Natural killer cell (primary cell): ENCODE measurements around the gene CCNL2. TPM values are rescaled to one million over a fixed set of nuclear protein-coding genes. Genes with fewer than 3 reads are reported as not detected.

Experiments
- ATAC-seq, 3 donors: fragments of 150-1000 bp in 2 of 3; fragments of 200-7000 bp in 1 of 3; cut with Tn5 transposase; 1 replicate in 1 of 3; 2 replicates in 2 of 3; pipeline ENCODE4 v1.10.0; 2021; ENCODE audit warnings: mild to moderate bottlenecking in 2 of 3, moderate library complexity in 2 of 3
- DNase-seq, 2 donors: peaks; one replicate each; pipeline versions ENCODE4 v3.0.0 to v3.0.0-alpha.2; 2013 to 2021; ENCODE audit warnings: mixed read lengths in 1 of 2
- H3K27ac ChIP-seq: one replicate; pipeline ENCODE4 v1.5.1; 2013; ENCODE audit warnings: mild to moderate bottlenecking, low read length
- H3K27me3 ChIP-seq: one replicate; pipeline ENCODE4 v1.6.1; 2013; ENCODE audit warnings: low read length; ENCODE audit not compliant: control insufficient read depth, insufficient read depth
- H3K36me3 ChIP-seq: one replicate; pipeline ENCODE4 v1.6.1; 2013; ENCODE audit warnings: low read length; ENCODE audit not compliant: control insufficient read depth, insufficient read depth
- H3K4me1 ChIP-seq: one replicate; pipeline ENCODE4 v1.6.1; 2013; ENCODE audit warnings: low read length; ENCODE audit not compliant: control insufficient read depth, insufficient read depth
- H3K4me3 ChIP-seq: one replicate; pipeline ENCODE4 v1.5.1; 2013; ENCODE audit warnings: low read length
- H3K9me3 ChIP-seq: one replicate; pipeline ENCODE4 v1.6.1; 2013; ENCODE audit warnings: low read length; ENCODE audit not compliant: control insufficient read depth, insufficient read depth
- H3K27ac Mint-ChIP-seq, 2 donors: one replicate each; pipeline ENCODE4 v1.8.0; 2022; ENCODE audit warnings: mild to moderate bottlenecking in 2 of 2, mixed read lengths in 2 of 2, moderate library complexity in 1 of 2
- H3K27me3 Mint-ChIP-seq, 2 donors: one replicate each; pipeline ENCODE4 v1.8.0; 2022; ENCODE audit warnings: low read depth in 2 of 2, mixed read lengths in 2 of 2
- H3K36me3 Mint-ChIP-seq: one replicate; pipeline ENCODE4 v1.8.0; 2022; ENCODE audit warnings: mixed read lengths
- H3K4me1 Mint-ChIP-seq, 2 donors: one replicate each; pipeline ENCODE4 v1.8.0; 2022; ENCODE audit warnings: mixed read lengths in 2 of 2
- H3K4me3 Mint-ChIP-seq: one replicate; pipeline ENCODE4 v1.8.0; 2022; ENCODE audit warnings: mild to moderate bottlenecking, moderate library complexity, mixed read lengths
- H3K9me3 Mint-ChIP-seq, 2 donors: one replicate each; pipeline ENCODE4 v1.8.0; 2022; ENCODE audit warnings: mixed read lengths in 2 of 2
- WGBS: methylation state at CpG from one replicate; pipeline ENCODE4 v1.1.7; 2013; ENCODE audit warnings: missing lambda C conversion rate; ENCODE audit not compliant: insufficient coverage; 5-methylcytosine and 5-hydroxymethylcytosine counted together
- intact Hi-C: fragments of 100-400 bp; cut with micrococcal nuclease; formaldehyde crosslinking; loops from one replicate; pipeline ENCODE4 v1.14.2; 2022
- total RNA-seq, 4 donors: library from RNA; stranded (reverse); fragments of 120-200 nt in 1 of 4; gene quantifications; one replicate each; pipeline versions ENCODE4 v1.2.3 to v1.2.4, GENCODE V29; 2013 to 2022
- TF ChIP-seq, protein P1 (sequence below): fragments of 200-600 bp; IDR thresholded peaks from one replicate; pipeline ENCODE4 v1.8.0; 2022; ENCODE audit warnings: antibody characterized with exemption

Gene CCNL2
- total RNA-seq, 3 donors from 2014 or later (not counting 1 experiment from before 2014, with no cell fraction given) = 253 to 281 (median 274) TPM

DNA sequence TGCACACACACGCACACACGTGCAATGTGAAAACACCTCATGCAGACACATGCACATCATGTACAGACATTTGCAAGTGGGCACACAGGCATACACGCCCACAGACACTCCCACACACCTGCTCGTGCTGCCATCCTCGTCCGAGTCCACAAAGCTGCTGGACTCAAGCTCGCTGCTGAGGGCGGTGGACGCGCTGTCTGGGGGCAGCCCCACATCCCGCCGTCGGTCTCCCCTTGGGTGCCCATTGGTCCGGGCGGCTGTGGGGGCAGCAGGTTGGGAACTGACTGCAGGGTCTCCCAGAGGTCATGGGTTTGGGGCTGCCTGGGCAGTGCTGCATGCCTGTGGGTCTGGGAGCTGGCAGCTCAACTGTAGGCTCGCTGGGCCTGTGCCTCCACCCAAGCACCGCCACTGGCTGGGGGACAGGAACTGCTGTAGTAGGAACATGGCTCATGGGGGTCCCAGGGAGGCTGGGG is 57.5 kb downstream of the CCNL2 start:
- Mint-ChIP-seq H3K27me3 (no peaks in the 10 kb centered on the region), H3K4me3 (no peak overlapping the region), H3K36me3 (no peaks in the 10 kb centered on the region), H3K27ac (no peak overlapping the region), H3K4me1 (peaks cover 0 to 10% of the 10 kb centered on the region in 2 donors), H3K9me3 (no peaks in the 10 kb centered on the region)
- Histone ChIP-seq H3K9me3 (no peaks in the 10 kb centered on the region), H3K27me3 (no peaks in the 10 kb centered on the region), H3K4me1 (no peaks in the 10 kb centered on the region), H3K36me3 (peaks cover 2% of the 10 kb centered on the region), H3K27ac (no peak overlapping the region), H3K4me3 (no peak overlapping the region)
- intact Hi-C loops = no loop called here
- 95% methylated on average over 17 of the region's 17 CpGs for WGBS
- TF ChIP-seq, protein P1, sequence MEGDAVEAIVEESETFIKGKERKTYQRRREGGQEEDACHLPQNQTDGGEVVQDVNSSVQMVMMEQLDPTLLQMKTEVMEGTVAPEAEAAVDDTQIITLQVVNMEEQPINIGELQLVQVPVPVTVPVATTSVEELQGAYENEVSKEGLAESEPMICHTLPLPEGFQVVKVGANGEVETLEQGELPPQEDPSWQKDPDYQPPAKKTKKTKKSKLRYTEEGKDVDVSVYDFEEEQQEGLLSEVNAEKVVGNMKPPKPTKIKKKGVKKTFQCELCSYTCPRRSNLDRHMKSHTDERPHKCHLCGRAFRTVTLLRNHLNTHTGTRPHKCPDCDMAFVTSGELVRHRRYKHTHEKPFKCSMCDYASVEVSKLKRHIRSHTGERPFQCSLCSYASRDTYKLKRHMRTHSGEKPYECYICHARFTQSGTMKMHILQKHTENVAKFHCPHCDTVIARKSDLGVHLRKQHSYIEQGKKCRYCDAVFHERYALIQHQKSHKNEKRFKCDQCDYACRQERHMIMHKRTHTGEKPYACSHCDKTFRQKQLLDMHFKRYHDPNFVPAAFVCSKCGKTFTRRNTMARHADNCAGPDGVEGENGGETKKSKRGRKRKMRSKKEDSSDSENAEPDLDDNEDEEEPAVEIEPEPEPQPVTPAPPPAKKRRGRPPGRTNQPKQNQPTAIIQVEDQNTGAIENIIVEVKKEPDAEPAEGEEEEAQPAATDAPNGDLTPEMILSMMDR = no peak
- no peak for ATAC-seq
- no peak for DNase-seq

DNA sequence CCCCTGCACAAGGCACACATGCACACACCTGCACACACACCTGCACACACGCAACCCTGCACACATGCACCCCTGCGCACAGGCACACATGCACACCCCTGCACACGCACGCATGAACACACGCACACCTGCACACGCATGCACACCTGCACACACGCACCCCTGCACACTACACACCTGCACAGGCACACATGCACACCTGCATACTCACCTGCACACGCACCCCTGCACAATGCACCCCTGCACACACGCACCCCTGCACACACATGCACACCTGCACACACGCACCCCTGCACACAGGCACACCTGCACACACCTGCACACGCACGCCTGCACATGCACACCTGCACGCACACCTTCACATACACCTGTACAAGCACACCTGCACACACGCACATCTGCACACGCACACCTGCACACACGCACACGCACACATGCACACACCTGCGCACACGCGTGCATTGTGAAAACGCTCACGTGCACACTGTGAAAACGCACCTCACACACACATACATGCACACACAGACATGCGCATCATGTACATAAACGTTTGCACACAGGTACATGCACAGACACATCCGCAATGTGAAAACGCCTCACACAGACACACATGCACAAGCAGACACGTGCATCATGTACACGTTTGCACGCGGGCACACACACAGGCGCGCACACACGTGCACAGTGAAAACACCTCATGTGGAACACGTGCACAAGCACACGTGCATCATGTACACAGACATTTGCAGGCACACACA is 58.2 kb downstream of the CCNL2 start:
- no peak overlapping the region for H3K27ac ChIP-seq
- intact Hi-C loops = no loop called here
- no peaks in the 10 kb centered on the region for H3K9me3 Mint-ChIP-seq
- H3K4me3 ChIP-seq = no peak overlapping the region
- no peaks in the 10 kb centered on the region for H3K27me3 Mint-ChIP-seq
- no peaks in the 10 kb centered on the region for H3K36me3 Mint-ChIP-seq
- DNase-seq = no peak
- TF ChIP-seq, protein P1 = no peak
- no peak for ATAC-seq
- peaks cover 0 to 6% of the 10 kb centered on the region in 2 donors for H3K4me1 Mint-ChIP-seq
- H3K36me3 ChIP-seq = peaks cover 2% of the 10 kb centered on the region
- WGBS = 94% methylated on average over 36 of the region's 36 CpGs
- no peaks in the 10 kb centered on the region for H3K9me3 ChIP-seq
- H3K4me3 Mint-ChIP-seq = no peak overlapping the region
- H3K27me3 ChIP-seq = no peaks in the 10 kb centered on the region
- no peak overlapping the region for H3K27ac Mint-ChIP-seq
- H3K4me1 ChIP-seq = no peaks in the 10 kb centered on the region

DNA sequence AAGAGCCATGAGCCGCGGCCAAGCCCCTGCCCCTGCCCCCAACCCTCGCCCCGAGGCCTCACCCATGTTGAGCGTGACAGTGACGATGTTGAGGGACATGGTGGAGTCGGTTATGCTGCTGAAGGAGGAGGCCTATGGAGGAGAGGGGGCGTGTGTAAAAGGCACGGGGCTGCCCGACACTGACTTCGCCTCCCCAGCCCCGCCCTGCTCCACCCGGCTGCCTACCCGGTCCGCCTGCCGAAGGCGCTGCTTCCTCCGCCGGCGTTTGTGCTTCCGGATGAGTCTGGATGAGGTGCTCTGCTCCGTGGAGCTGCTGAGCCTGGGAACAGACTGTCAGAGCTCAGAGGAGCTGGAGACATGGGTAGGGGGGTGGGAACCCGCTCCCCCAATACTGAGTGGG is 59.0 kb downstream of the CCNL2 start:
- Histone ChIP-seq H3K4me3 (no peak overlapping the region), H3K27me3 (no peaks in the 10 kb centered on the region), H3K27ac (no peak overlapping the region), H3K9me3 (no peaks in the 10 kb centered on the region), H3K4me1 (no peaks in the 10 kb centered on the region), H3K36me3 (peaks cover 2% of the 10 kb centered on the region)
- ATAC-seq (no peak), DNase-seq (no peak)
- TF ChIP-seq, protein P1 = no peak
- WGBS = 95% methylated on average over 23 of the region's 23 CpGs
- Mint-ChIP-seq H3K4me3 (no peak overlapping the region), H3K27me3 (no peaks in the 10 kb centered on the region), H3K36me3 (no peaks in the 10 kb centered on the region), H3K9me3 (no peaks in the 10 kb centered on the region), H3K4me1 (peaks cover 0 to 6% of the 10 kb centered on the region in 2 donors), H3K27ac (no peak overlapping the region)
- intact Hi-C loops = no loop called here
